Activated naive CD4-positive, alpha-beta T cell (primary cell): ENCODE results near the gene TUBGCP3.
A peak's percentile ranks its signal among the peaks of the same experiment; 100 is the strongest.

Source experiments
- DNase-seq, 4 experiments: peaks; one replicate each; lab custom pipeline; 2025; lab: John Stamatoyannopoulos, UW

Gene TUBGCP3

GRCh38 chr13:112616586-112617362, 28.8 kb upstream of the TUBGCP3 start:
- DNase-seq = peak in 1 of 4 experiments; percentile 1

GRCh38 chr13:112615391-112615790, 27.4 kb upstream of the TUBGCP3 start:
- DNase-seq = no peak

- DNase-seq = no peak
These were observed 26.9 kb upstream of the TUBGCP3 start for GRCh38 chr13:112614835-112615234.

- no peak for DNase-seq
These were observed 20.3 kb upstream of the TUBGCP3 start for GRCh38 chr13:112608212-112608611.

- peak; percentile 67 to 83 (median 74) for DNase-seq
These were observed 18.4 kb upstream of the TUBGCP3 start for GRCh38 chr13:112606109-112607001.

- no peak for DNase-seq
These were observed 17.6 kb upstream of the TUBGCP3 start for GRCh38 chr13:112605531-112605990.

GRCh38 chr13:112603641-112604225, 15.8 kb upstream of the TUBGCP3 start:
- no peak for DNase-seq

GRCh38 chr13:112602189-112602588, 14.2 kb upstream of the TUBGCP3 start:
- no peak for DNase-seq

GRCh38 chr13:112601371-112601770, 13.4 kb upstream of the TUBGCP3 start:
- no peak for DNase-seq

- no peak for DNase-seq
These were observed 8.3 kb upstream of the TUBGCP3 start for GRCh38 chr13:112596235-112596634.

- no peak for DNase-seq
These were observed 4.7 kb upstream of the TUBGCP3 start for GRCh38 chr13:112592647-112593046.

GRCh38 chr13:112592181-112592580, 4.2 kb upstream of the TUBGCP3 start:
- DNase-seq = no peak

- no peak for DNase-seq
These were observed 741 bp upstream of the TUBGCP3 start for GRCh38 chr13:112588490-112589297.

- DNase-seq = peak in 3 of 4 experiments; percentile 28 to 38 (median 34)
These were observed 665 bp downstream of the TUBGCP3 start for GRCh38 chr13:112587212-112587763.

- DNase-seq = no peak
These were observed 1.5 kb downstream of the TUBGCP3 start for GRCh38 chr13:112586334-112586960.

GRCh38 chr13:112583592-112584277, 4.2 kb downstream of the TUBGCP3 start:
- DNase-seq = no peak

GRCh38 chr13:112582263-112582662, 5.7 kb downstream of the TUBGCP3 start:
- DNase-seq = no peak

GRCh38 chr13:112580912-112581311, 7.0 kb downstream of the TUBGCP3 start:
- no peak for DNase-seq

GRCh38 chr13:112580211-112580610, 7.7 kb downstream of the TUBGCP3 start:
- DNase-seq = no peak

- no peak for DNase-seq
These were observed 8.6 kb downstream of the TUBGCP3 start for GRCh38 chr13:112579310-112579843.
